ENCODE data around the gene COPZ1. TPM values are rescaled to one million over a fixed set of nuclear protein-coding genes. Genes with fewer than 3 reads are reported as not detected.
"Not testable (repeated sequence)": the region's sequence is repeated elsewhere in the genome, so short reads cannot be mapped to it uniquely, and the experiment has no call there.

The COPZ1 gene
- total RNA-seq, 2 experiments from 2014 or later: 106 to 107 TPM

GRCh38 chr12:54306925-54307741 lies 17.8 kb upstream of the COPZ1 start:
- ChIA-PET CTCF (interaction anchor here (1.1 to 1.6 kb wide), 3 partner anchors 12 to 29 kb away, joined by 3 to 6 read pairs (median 3); no protein-coding TSS in a partner anchor), POLR2A (interaction anchor here (0.7 to 1.1 kb wide), 2 partner anchors 52 to 65 kb away, joined by 4 to 7 read pairs; no protein-coding TSS in a partner anchor)

- ChIA-PET POLR2A (interaction anchor here (0.7 kb wide), 1 partner anchor 36 kb away, joined by 4 read pairs; no protein-coding TSS in a partner anchor), CTCF (interaction anchor here (0.7 to 1.5 kb wide), 2 partner anchors 17 to 88 kb away, joined by 4 to 5 read pairs; no protein-coding TSS in a partner anchor)
Measured at GRCh38 chr12:54311051-54311450, 13.9 kb upstream of the COPZ1 start.

- POLR2A ChIA-PET: not testable (repeated sequence)
- CTCF ChIA-PET: interaction anchor here (0.6 to 0.9 kb wide), 2 partner anchors 18 to 303 kb away, joined by 3 to 6 read pairs; partner anchors contain the start of gene HOXC8
Measured at GRCh38 chr12:54312309-54312708, 12.6 kb upstream of the COPZ1 start.

DNA sequence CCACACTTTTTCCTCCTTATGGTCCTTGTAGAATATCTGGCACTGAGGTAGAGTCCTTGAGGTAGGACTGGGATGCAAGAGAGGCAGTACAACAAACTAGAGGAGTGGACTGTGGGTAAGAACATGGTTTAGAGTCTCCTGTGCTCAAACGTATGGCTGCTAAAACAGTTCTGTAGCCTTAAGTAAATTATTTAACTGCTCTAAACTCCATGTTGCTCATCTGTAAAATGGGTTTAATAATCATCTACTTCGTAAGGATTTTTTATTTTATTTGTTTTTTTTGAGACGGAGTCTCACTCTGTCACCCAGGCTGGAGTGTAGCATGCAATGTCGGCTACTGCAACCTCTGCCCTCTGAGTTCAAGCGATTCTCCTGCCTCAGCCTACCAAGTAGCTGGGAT lies 3.6 kb upstream of the COPZ1 start:
- CTCF ChIA-PET: interaction anchor here (0.7 to 1.5 kb wide), 5 partner anchors 13 to 49 kb away, joined by 3 to 5 read pairs (median 4); no protein-coding TSS in a partner anchor
- POLR2A ChIA-PET: no interaction called here

DNA sequence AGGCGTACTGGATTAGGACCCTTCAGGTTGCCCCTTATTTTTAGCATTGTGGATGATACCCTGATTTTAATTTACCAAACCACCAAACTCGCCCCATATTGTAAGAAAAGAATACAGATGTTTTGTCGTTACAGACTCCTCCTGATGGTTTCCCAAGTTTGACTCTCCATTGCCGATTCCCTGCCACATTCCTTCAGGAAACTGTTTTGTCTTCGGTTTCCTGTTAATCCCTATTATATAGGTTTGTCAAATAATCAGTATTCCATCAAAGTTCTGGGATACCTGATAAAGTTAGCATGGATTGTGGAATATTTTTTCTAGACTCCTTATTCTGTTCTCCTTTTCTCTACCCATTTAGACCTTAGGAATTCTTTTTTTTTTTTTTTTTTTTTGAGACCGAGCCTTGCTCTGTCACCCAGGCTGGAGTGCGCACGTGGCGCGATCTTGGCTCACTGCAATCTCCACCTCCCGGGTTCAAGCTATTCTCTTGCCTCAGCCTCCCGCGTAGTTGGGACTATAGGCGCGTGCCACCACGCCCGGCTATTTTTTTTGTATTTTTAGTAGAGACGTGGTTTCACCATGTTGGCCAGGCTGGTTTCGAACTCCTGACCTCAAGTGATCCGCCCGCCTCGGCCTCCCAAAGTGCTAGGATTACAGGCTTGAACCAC lies 645 bp downstream of the COPZ1 start:
- ChIA-PET CTCF (interaction anchor here (0.7 to 2.4 kb wide), 9 partner anchors 8 to 157 kb away, joined by 3 to 13 read pairs (median 5); no protein-coding TSS in a partner anchor), POLR2A (interaction anchor here (1.0 to 1.5 kb wide), 3 partner anchors 34 to 45 kb away, joined by 4 to 8 read pairs (median 4); partner anchors contain the start of genes CBX5 and HNRNPA1)

DNA sequence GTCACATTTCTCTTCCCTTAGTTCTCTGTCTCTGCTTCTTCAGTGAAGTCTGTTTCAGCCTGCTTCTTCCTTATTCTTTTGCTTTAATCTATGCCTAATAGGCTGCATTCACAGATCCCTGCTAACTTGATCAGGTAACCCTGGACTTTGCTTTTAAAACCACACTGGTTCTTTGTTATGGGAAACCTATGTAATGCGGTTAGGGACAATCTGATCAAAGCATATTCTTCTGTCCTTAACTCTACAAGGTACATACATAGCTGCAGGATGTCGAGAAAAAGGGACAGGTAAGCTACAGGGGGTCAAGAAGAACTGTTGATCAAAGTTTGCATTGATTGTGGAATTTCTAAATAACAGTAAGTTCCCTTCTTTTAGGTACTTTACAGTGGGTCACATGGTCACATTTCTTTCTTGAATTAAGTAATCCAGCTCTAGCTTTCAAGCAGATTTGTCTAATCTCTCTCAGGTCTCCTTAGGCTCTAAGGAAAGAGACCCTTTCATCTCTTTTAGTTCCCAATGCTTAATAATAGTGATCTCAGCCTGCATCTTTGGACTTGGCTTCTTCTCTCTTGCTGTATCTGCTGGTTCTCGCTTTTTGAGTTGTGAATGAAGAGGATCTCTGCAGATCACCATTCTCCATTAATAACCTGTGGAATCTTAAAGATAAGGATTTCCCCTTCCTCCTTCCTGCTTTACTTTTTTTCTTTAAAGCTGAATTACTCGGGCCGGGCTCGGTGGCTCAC lies 3.8 kb downstream of the COPZ1 start:
- ChIA-PET POLR2A (interaction anchor here (0.6 kb wide), 1 partner anchor 1834 kb away, joined by 3 read pairs; no protein-coding TSS in a partner anchor), CTCF (interaction anchor here (0.6 to 1.3 kb wide), 3 partner anchors 7 to 40 kb away, joined by 3 to 4 read pairs (median 3); no protein-coding TSS in a partner anchor)

GRCh38 chr12:54329759-54330158 lies 4.8 kb downstream of the COPZ1 start:
- POLR2A ChIA-PET: no interaction called here

GRCh38 chr12:54330442-54330841 lies 5.5 kb downstream of the COPZ1 start:
- ChIA-PET CTCF (no interaction called here), POLR2A (no interaction called here)

More at GRCh38 chr12:54329759-54330158, 4.8 kb downstream of the COPZ1 start:
- CTCF ChIA-PET: no interaction called here

DNA sequence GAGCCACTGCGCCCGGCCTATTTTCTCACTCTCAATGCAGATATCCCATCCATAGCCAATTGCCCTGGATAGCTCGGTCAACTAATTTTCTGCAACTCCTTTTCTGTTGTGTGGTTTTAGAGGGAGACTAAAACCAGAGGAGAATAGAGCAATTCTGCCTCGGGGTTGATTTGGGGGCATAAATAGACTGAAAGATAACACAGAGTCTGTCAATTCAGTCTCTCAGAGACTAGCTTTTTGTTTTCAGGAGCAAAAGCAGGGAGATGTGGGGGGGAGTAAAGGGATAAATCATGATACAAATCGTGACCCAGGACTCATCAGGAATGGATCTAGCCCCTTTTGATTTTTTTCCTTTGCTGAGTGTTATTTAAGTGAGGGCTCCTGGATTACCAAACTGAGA lies 6.5 kb downstream of the COPZ1 start:
- POLR2A ChIA-PET: interaction anchor here (0.6 kb wide), 1 partner anchor 13 kb away, joined by 3 read pairs; no protein-coding TSS in a partner anchor
- CTCF ChIA-PET: interaction anchor here (1.8 kb wide), 1 partner anchor 79 kb away, joined by 5 read pairs; no protein-coding TSS in a partner anchor

- CTCF ChIA-PET: interaction anchor here (0.6 to 1.8 kb wide), 5 partner anchors 9 to 81 kb away, joined by 3 to 5 read pairs (median 3); partner anchors contain the start of gene COPZ1
- POLR2A ChIA-PET: interaction anchor here (0.6 kb wide), 1 partner anchor 30 kb away, joined by 4 read pairs; no protein-coding TSS in a partner anchor
Measured at GRCh38 chr12:54333420-54334034, 8.6 kb downstream of the COPZ1 start.

DNA sequence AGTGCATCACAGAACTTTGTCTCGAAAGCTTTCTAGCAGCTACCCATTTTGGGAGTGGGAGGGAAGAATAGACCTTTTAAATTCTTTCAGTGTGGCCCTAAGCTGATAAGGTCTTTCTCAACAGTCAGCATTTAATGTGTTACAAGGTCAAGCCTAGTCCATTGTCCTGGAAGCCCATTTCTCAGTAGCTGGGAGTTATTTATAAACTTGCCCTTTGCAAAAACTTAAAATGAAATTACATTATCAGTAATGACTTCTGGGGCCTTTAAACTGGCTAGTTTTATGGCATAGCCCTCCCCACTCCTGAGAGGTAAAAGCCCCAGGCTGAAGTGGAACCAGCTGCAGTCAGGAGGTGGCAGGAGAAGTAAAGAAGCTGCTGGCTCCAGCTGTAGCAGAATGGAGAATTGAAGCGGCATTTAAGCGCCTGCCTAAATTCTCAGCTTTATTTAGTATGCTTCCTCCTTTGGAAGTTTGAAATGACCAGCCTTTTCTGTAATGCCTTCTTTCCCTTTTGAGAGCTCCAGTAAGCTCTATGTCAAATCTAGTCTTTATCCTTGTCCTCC lies 12.4 kb downstream of the COPZ1 start:
- POLR2A ChIA-PET: no interaction called here

GRCh38 chr12:54337854-54338650 lies 13.1 kb downstream of the COPZ1 start:
- CTCF ChIA-PET: interaction anchor here (0.8 to 3.4 kb wide), 3 partner anchors 30 to 112 kb away, joined by 3 to 10 read pairs (median 7); no protein-coding TSS in a partner anchor
- POLR2A ChIA-PET: interaction anchor here (0.5 kb wide), 1 partner anchor 25 kb away, joined by 3 read pairs; no protein-coding TSS in a partner anchor

More for the DNA sequence above, 12.4 kb downstream of the COPZ1 start:
- CTCF ChIA-PET: interaction anchor here (0.7 to 3.4 kb wide), 6 partner anchors 13 to 319 kb away, joined by 3 to 10 read pairs (median 4); no protein-coding TSS in a partner anchor

DNA sequence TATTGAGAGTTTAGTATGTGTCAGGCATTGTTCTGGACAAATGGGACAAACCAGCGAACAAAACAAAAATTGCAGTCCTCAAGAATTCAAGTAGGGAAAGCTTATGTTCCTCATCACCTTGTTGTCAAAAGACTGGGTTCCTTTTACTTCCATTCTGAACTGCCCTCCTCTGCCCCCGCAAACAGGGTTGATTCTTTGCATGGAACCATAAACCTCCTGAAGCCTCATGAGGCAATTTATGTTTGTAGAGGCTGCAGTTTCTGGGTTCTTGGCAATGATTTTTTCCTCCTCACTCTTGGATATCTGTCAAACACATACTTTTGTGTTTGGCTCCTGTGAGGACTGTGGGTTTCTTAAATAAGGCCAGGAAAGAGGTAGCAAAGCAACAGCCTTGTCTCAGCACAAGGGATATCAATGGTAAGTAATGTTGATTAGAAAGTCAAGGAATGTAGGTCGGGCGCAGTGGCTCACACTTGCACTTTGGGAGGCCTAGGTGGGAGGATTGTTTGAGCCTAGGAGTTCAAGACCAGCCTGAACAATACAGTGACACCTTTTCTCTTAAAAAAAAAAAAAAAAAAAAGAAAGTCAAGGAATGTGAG lies 13.9 kb downstream of the COPZ1 start:
- CTCF ChIA-PET: no interaction called here

DNA sequence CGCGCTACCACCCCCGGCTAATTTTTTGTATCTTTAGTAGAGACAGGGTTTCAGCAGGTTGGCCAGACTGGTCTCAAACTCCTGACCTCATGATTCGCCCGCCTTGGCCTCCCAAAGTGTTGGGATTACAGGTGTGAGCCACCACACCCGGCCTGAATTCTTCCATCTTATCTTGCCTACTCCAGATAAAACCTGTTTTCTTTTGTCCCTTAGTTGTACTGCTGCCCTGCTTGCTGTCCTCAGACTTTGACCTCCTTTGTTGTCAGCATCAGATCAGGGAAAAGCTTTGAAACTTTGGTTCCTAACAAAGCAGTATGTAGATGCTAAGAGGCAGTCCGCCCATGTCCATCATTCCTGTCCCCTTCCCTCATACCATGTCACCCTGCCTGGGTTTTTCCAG lies 15.9 kb downstream of the COPZ1 start:
- CTCF ChIA-PET: interaction anchor here (1.4 kb wide), 1 partner anchor 120 kb away, joined by 3 read pairs; no protein-coding TSS in a partner anchor
- POLR2A ChIA-PET: no interaction called here

More for the DNA sequence above, 13.9 kb downstream of the COPZ1 start:
- POLR2A ChIA-PET: no interaction called here

GRCh38 chr12:54341378-54342300 lies 16.7 kb downstream of the COPZ1 start:
- POLR2A ChIA-PET: no interaction called here
- CTCF ChIA-PET: interaction anchor here (1.1 to 1.4 kb wide), 2 partner anchors 38 to 121 kb away, joined by 3 read pairs; no protein-coding TSS in a partner anchor

GRCh38 chr12:54349036-54349435 lies 24.1 kb downstream of the COPZ1 start:
- ChIA-PET POLR2A (no interaction called here), CTCF (no interaction called here)
